ENCODE data around the gene UBE2F.

DNA sequence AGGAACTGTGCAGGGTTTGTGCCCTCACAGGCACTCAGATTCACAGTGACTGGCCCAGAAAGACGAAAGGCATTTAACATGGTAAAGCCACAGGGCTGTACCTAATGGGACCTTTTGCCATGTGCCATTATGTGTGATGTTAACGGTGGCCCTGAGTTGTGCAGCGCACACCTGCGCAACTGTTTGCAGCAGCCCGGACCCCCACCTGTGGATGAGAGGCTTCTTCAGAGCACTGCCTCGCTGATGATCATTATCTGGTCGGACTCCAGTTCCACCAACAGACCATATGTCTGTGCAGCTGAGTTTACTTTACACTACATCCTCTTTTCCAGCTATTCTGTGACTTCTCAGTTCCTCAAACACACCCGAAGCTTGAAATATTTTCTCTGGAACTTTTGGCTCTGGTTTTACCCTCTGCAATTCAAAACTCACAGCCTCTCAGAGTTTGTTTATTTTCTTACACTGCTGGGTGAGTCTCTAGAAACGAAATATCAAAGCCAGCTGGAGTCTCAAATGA lies 35.6 kb upstream of the UBE2F start:
- TF ChIP-seq, protein P1, sequence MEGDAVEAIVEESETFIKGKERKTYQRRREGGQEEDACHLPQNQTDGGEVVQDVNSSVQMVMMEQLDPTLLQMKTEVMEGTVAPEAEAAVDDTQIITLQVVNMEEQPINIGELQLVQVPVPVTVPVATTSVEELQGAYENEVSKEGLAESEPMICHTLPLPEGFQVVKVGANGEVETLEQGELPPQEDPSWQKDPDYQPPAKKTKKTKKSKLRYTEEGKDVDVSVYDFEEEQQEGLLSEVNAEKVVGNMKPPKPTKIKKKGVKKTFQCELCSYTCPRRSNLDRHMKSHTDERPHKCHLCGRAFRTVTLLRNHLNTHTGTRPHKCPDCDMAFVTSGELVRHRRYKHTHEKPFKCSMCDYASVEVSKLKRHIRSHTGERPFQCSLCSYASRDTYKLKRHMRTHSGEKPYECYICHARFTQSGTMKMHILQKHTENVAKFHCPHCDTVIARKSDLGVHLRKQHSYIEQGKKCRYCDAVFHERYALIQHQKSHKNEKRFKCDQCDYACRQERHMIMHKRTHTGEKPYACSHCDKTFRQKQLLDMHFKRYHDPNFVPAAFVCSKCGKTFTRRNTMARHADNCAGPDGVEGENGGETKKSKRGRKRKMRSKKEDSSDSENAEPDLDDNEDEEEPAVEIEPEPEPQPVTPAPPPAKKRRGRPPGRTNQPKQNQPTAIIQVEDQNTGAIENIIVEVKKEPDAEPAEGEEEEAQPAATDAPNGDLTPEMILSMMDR (IDR thresholded peaks at IDR 0.05; ENCODE audit: insufficient read depth, low read length), result no peak
- TF ChIP-seq, protein P2, sequence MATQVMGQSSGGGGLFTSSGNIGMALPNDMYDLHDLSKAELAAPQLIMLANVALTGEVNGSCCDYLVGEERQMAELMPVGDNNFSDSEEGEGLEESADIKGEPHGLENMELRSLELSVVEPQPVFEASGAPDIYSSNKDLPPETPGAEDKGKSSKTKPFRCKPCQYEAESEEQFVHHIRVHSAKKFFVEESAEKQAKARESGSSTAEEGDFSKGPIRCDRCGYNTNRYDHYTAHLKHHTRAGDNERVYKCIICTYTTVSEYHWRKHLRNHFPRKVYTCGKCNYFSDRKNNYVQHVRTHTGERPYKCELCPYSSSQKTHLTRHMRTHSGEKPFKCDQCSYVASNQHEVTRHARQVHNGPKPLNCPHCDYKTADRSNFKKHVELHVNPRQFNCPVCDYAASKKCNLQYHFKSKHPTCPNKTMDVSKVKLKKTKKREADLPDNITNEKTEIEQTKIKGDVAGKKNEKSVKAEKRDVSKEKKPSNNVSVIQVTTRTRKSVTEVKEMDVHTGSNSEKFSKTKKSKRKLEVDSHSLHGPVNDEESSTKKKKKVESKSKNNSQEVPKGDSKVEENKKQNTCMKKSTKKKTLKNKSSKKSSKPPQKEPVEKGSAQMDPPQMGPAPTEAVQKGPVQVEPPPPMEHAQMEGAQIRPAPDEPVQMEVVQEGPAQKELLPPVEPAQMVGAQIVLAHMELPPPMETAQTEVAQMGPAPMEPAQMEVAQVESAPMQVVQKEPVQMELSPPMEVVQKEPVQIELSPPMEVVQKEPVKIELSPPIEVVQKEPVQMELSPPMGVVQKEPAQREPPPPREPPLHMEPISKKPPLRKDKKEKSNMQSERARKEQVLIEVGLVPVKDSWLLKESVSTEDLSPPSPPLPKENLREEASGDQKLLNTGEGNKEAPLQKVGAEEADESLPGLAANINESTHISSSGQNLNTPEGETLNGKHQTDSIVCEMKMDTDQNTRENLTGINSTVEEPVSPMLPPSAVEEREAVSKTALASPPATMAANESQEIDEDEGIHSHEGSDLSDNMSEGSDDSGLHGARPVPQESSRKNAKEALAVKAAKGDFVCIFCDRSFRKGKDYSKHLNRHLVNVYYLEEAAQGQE (IDR thresholded peaks at IDR 0.05; ENCODE audit: insufficient replicate concordance, low read depth), result no peak
- TF ChIP-seq POLR2AphosphoS5 (IDR thresholded peaks at IDR 0.05; ENCODE audit: low read depth), result no peak
- no peak for TF ChIP-seq GABPA (IDR thresholded peaks at IDR 0.05; ENCODE audit: low read depth)

Measured in HL-60 (cell line).